Midbrain (tissue), 1 donor: ENCODE measurements around the gene TAF11L2.
"Not testable (repeated sequence)": the region's sequence is repeated elsewhere in the genome, so short reads cannot be mapped to it uniquely, and the experiment has no call there.

Experiments
- DNase-seq: peaks from one replicate; lab custom pipeline; 2025; lab: John Stamatoyannopoulos, UW

Gene TAF11L2

DNA sequence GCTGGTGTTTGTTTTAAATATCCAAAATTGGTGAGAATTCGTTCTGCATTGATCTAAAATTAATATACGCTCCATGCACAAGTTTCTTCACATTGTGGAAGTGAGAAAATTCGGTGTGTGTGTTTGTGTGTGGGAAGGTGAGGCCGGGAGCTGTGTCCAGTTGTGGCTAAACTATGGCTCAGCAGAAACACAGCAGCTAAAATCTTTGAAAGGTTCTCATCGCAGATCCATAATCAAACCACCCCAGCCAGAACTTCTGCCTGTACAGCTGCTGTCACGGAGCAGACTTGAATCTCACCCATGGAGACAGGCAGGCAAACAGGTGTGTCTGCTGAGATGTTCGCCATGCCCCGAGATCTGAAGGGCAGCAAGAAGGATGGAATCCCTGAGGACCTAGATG, at the start of gene TAF11L2:
TAF11L2 (plus strand) TSS at position 301 of the 400 bp plus-strand sequence.
- not testable (repeated sequence) for DNase-seq

DNA sequence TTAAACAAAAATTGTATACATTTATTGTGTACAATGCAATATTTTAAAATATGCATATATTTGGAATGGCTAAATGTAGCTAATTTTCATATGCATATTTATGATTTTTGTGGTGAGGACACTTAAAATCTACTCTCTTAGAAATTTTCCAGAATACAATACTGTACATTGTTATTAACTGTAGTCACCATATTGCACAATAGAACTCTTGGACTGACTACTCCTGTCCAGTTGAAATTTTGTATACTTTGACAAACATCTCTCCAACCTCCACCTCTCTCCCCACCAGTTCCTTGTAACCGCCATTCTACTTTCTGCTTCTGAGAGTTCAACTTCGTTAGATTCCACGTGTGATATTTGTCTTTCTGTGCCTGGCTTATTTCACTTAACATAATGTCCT, 49.2 kb upstream of the TAF11L2 start:
- DNase-seq = no peak

DNA sequence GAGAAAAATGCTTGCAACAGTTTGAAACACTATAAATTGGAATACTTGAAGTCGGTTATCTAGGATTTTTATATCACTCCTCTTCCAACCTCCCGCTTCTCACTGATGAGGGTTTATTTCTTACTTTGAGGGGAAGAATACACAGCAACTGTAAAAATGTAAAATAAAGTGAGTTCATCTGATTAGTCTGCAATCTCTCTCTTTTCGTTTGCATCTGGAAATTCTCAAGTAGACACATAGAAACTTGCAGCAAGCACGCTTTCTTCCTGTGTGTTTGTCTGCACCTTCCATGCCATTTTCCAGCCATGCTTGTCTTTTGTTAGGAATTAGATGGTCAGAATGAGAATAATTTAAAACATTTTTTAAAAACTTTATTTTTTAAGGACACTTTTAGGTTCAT, 45.1 kb upstream of the TAF11L2 start:
- DNase-seq = no peak

DNA sequence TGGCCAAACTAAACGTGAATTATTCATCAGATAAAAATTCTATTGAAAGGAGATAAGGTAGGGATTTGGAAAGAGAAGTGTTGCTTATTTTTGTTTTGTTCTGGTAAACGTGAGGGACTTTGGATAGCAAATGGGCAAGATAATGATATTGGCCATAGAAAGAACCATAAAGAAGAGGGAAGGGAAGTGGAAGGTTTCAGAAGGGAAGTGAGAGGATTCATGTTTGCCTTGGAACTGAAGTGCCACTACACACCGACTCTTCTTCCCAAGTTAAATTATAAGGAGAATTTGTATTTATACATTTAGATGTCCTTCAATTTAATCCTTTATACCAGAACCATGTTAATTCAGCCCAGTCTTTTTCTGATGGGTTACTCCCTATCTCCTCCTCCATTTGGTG, 42.1 kb upstream of the TAF11L2 start:
- no peak for DNase-seq

DNA sequence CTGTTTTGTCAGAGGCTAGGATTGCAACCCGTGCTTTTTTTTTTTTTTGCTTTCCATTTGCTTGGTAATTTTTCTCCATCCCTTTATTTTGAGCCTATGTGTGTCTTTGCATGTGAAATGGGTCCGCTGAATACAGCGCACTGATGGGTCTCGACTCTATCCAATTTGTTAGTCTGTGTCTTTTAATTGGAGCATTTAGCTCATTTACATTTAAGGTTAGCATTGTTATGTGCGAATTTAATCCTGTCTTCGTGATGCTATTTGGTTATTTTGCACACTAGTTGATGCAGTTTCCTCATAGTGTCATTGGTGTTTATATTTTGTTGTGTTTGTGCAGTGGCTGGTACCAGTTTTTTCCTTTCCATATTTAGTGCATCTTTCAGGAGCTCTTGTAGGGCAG, 36.2 kb upstream of the TAF11L2 start:
- no peak for DNase-seq

DNA sequence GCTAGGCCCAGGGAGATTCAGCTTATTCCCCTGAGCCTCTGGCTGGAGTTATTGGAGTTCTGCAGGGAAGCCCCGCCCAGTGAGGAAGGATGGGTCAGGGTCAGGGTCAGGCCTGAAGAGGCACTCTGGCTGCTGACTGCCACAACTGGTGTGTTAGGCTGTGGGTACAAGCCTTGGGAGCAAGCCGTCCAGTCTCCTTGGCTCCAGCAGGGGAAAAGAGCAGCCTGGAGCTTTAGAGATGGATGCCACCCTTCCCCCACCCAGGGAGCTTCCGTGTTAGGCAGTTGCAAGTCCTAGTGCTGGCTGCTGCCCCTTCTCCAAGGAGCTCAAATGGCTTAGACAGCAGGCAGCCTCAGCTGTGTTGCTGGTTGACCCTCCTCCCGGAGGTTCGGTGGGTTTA, 34.4 kb upstream of the TAF11L2 start:
- DNase-seq = no peak

DNA sequence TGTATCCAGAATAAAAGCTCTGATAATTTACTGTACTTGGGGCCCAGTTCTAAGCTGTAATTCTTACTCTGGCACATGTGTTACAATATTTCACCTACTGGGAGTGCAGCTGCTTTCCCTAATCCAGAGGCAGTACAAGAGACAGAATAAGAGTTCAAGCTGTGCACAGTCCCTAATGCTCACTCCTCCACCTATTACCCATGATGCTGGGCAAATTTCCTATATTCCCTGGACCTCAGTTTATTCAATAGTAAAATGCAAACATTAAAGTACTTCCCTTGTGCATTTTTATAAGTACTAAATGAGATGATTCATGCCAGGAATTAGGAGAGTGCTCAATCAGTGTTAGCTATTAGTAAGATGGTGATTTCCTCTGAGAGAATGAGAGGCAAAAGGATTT, 28.0 kb upstream of the TAF11L2 start:
- DNase-seq = no peak

DNA sequence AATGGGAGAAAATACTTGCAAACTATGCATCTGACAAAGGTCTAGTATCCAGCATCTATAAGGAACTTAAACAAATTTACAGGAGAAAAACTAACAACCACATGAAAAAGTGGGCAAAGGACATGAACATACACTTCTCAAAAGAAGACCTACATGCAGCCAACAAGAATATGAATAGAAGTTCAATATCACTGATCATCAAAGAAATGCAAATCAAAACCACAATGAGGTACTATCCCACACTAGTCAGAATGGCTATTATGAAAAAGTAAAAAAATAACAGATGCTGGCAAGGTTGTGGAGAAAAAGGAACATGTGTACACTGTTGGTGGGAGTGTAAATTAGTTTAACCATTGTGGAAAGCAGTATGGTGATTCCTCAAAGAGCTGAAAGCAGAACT, 23.0 kb upstream of the TAF11L2 start:
- DNase-seq = not testable (repeated sequence)

DNA sequence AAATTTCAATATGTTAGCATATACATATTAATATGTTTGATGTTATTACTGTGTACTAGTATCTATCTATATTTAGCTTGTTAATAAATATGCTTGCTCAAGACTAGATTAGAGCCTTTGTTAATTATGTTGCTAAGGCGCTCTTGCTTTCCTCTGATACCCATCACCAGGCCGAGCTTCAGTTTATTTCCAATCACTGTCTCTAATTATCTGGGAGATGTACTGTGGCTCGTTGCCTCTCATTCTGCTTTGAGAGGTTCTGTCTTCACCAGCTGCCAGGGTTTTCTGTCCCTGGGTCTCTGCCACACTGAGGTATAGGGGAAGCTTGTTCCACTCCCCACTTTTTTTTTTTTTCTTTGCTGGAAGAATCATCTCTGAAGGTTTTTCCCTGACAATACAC, 21.0 kb upstream of the TAF11L2 start:
- no peak for DNase-seq

DNA sequence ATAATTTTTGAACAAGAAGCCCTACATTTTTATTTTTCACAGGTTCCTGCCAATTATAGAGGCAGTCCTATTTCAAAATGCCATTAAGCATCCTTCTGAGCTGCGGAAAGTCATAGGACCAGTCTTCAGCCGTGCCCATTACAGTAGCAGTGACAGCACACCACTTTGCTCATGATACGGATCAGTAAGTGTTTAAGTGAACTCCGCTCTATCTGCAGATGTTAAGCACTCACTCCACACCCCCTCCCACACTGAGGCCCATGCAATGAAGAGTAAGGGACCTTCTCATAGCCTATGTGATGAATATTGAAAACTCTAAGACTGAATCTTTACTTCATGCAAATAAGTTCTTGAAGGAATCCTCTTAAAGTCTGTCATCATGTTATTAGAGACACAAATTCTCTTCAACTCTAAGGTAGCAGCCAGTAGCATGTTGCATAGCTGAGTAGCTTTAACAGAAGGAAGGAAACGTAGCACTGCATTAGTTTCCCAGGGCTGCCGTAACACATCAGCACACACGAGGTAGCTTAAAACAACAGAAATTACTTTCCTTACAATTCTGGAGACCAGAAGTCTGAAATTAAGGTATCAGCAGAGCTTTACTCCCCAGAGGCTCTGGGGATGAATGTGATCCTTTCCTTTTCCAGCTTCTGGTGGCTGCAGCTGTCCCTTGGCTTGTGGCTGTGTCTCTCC, 20.3 kb upstream of the TAF11L2 start:
- DNase-seq = no peak

DNA sequence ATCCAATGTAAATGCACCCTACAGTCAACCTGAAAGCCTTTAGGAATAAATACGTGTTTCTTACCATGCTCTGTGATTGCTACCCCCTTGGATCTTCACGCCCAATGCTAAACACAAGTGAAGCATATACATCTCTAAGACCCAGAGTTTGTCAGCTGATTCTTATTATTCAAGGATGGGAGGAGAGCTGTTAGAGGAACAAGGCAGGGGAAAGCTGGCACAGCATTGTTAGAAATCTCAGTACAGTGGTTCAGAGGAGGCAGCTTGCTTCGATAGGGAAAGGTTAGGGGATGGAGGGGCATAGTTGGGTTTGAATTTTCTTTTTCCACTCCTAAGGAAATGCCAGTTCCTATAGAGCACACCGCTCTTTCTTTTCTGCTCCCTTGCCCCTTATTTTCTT, 16.7 kb upstream of the TAF11L2 start:
- DNase-seq = no peak

DNA sequence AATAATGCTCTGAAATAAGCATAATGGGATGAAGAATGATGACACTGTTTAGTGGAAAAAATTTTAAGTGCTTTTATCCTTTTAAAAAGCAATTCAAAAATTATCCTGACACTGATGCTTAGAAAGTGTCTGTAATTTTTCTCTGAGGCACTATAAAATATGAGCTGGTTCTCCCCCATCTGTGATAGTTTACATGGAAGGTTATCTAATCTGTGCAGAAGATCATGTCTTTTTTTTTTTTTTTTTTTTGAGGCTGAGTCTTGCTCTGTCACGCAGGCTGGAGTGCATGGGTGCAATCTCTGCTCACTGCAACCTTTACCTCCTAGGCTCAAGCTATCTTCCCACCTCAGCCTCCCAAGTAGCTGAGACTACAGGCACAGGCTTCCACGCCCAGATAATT, 15.2 kb upstream of the TAF11L2 start:
- DNase-seq = no peak

DNA sequence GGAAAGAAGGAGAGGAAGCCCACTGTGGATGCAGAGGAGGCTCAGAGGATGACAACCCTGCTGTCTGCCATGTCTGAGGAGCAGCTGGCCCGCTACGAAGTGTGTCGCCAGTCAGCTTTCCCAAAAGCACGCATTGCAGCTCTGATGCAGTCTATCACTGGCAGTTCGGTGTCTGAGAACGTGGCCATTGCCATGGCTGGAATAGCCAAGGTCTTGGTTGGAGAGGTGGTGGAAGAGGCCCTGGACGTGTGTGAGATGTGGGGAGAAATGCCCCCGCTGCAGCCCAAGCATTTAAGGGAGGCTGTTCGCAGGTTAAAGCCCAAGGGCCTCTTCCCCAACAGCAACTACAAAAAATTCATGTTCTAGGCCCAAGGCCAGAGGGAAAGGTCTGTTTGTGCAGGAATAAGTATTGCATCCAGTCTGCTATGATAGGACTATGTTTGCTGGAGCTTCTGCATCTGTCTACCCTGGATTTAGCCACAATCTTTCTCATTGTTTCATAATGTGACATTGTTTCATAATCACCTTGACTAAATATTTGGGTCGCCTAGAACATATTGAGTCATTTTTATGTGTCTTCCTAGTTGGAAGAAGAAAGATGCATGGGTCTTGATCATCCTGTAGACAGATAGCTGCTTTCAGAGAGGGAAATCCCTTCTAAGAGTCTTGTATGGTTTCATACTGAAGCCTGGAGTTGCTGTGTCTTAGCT, 11.4 kb upstream of the TAF11L2 start:
- not testable (repeated sequence) for DNase-seq

DNA sequence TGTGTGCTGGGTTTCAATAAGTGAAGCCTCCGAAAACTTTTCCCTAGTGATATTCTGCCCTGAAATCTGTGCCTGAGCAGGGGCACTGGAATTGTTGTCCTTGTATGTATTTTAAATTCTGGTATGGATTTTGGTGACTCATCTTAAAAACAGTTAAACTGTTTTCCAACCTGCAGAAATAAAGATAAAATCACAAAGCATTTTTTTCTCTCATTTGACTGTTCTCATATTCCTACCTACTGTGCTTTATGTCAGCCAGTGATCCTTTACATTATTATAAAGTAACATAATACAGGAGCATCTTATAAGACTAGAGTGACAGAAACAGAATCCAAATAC, 10.9 kb upstream of the TAF11L2 start:
- DNase-seq = no peak

DNA sequence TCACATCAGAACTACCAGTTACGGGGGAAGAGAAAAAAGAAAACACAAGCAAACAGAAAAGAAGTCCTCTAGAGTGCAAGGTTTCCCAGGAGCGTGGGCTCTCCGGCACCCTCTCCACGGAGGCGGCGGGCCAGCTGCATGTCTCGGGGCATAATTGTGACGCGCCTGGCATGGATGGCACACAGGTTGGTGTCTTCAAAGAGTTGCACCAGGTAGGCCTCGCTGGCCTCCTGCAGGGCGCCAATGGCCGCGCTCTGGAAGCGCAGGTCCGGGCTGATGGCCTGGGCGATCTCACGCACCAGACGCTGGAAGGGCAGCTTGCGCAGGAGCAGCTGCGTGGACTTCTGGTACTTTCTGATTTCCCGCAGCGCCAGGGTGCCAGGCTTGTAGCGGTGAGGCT, 6.8 kb upstream of the TAF11L2 start:
- not testable (repeated sequence) for DNase-seq

DNA sequence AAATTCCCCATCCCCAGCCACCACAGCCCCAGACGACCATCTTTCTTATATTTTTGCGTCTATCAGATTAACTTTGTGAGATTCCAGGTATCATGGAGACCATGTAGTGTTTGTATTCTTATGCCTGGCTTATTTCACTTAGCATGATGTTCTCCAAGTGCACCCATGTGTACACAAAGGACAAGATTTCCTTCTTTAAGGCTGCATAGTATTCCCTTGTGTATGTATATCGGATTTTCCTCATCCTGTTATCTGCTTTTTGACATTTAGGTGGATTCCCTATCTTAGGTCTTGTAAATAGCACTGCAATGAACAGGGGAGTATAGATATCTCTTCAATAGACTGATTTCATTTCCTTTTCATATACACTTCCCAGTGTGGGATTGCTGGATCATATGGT, 5.3 kb upstream of the TAF11L2 start:
- no peak for DNase-seq

DNA sequence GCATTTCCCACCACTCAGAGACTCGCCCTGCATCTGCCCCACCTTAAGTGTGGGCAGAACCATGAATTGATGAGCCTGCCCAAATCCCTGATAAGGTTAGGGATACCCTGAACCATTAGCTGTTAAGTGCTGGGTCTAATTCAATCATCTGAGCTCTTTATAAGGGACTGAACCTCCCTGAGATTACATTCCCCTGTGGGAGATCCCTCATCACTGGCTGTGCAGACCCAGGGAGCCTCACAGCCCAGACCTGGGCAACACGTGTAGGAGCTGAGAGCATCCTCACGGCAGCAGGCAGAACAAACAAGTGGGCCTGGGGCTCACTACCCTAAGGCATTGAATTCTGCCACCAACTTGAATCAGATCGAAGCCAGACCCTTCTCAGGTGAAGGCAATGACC, 585 bp upstream of the TAF11L2 start:
- DNase-seq = no peak

DNA sequence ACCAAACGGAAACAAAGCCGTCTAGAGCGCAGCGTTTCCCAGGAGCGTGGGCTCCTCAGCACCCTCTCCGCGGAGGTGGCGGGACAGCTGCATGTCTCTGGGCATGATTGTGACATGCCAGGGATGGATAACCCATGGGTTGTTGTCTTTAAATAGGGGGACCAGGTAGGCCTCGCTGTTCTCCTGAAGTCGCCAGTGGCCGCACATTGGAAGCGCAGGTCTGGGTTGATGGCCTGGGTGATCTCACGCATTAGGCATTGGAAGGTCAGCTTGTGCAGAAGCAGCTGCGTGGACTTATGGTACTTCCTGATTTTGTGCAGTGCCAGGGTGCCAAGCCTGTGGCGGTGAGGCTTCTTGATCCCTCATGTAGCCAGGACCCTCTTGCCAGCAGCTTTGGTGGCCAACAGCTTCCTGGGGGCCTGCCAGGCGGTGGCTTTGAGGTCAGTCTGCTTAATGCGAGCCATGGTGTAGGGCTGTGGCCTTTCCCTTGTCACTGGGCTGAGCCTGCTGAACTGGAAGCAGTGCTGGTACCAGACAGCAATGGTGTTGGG, 13.8 kb downstream of the TAF11L2 start:
- no peak for DNase-seq

DNA sequence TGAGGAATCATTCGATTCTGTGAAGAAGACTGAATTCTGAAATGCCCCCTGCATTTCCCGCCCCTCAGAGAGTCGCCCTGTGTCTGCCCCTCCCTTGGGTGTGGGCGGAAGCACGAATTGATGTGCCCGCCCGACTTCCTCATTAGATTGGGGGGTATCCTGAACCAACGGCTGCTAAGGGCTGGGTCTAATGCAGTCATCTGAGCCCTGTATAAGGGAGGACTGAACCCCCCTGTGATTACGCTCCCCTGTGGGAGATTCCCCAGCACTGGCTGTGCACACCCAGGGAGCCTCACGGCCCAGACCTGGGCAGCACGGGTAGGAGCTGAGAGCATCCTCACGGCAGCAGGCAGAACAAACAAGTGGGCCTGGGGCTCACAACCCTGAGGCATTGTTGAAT, 19.5 kb downstream of the TAF11L2 start:
- DNase-seq = not testable (repeated sequence)

DNA sequence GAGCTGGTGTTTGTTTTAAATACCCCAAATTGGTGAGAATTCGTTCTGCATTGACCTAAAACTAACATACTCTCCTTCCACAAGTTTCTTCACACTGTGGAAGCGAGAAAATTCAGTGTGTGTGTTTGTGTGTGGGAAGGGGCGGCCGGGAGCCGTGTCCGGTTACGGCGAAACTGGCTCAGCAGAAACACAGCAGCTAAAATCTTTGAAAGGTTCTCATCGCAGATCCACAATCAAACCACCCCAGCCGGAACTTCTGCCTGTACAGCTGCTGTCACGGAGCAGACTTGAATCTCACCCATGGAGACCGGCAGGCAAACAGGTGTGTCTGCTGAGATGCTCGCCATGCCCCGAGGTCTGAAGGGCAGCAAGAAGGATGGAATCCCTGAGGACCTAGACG, 20.0 kb downstream of the TAF11L2 start, which contains the start of gene TAF11L3:
TAF11L3 (plus strand) TSS at position 301 of the 400 bp plus-strand sequence.
- DNase-seq = not testable (repeated sequence)

DNA sequence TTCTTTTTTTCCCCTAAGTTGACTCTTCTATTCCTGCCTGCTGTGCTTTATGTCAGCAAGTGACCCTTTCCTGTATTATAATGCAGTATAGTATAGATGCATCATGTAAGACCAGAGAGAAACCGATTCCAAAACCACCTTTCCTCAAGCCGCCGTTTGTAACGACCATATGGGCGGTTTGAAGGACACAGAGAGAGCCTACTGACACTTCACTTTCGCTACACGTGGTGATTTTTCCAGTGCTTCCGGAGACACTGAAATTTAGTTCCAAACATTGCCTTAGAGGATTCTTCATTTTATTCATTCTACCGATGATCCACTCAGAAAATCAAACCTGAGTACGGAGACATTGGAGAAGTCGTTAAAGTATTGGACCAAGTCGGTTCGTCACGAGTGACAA, 21.5 kb downstream of the TAF11L2 start:
- not testable (repeated sequence) for DNase-seq

DNA sequence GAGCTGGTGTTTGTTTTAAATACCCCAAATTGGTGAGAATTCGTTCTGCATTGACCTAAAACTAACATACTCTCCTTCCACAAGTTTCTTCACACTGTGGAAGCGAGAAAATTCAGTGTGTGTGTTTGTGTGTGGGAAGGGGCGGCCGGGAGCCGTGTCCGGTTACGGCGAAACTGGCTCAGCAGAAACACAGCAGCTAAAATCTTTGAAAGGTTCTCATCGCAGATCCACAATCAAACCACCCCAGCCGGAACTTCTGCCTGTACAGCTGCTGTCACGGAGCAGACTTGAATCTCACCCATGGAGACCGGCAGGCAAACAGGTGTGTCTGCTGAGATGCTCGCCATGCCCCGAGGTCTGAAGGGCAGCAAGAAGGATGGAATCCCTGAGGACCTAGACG, 23.5 kb downstream of the TAF11L2 start, which contains the start of gene TAF11L4:
TAF11L4 (plus strand) TSS at position 301 of the 400 bp plus-strand sequence.
- DNase-seq = not testable (repeated sequence)

DNA sequence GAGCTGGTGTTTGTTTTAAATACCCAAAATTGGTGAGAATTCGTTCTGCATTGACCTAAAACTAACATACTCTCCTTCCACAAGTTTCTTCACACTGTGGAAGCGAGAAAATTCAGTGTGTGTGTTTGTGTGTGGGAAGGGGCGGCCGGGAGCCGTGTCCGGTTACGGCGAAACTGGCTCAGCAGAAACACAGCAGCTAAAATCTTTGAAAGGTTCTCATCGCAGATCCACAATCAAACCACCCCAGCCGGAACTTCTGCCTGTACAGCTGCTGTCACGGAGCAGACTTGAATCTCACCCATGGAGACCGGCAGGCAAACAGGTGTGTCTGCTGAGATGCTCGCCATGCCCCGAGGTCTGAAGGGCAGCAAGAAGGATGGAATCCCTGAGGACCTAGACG, 26.9 kb downstream of the TAF11L2 start, which contains the start of gene TAF11L5:
TAF11L5 (plus strand) TSS at position 301 of the 400 bp plus-strand sequence.
- not testable (repeated sequence) for DNase-seq
